Endodermal cell (in vitro differentiated cells): ENCODE measurements around the gene N4BP2L2. TPM values are rescaled to one million over a fixed set of nuclear protein-coding genes. Genes with fewer than 3 reads are reported as not detected.

Source experiments
- DNase-seq: peaks from one replicate; pipeline ENCODE4 v3.0.0-alpha.2; 2017
- H3K27ac ChIP-seq: 2 replicates; pipeline ENCODE4 v1.5.1; 2013; ENCODE audit warnings: mild to moderate bottlenecking, low read depth, low read length, moderate library complexity
- H3K27me3 ChIP-seq: 2 replicates; pipeline ENCODE4 v1.6.1; 2013; ENCODE audit warnings: mild to moderate bottlenecking, low read length, moderate library complexity; ENCODE audit not compliant: insufficient read depth, control insufficient read depth, poor library complexity, severe bottlenecking
- H3K36me3 ChIP-seq: 2 replicates; pipeline ENCODE4 v1.7.0; 2013; ENCODE audit warnings: mild to moderate bottlenecking, low read length, moderate library complexity; ENCODE audit not compliant: control insufficient read depth, insufficient read depth
- H3K4me1 ChIP-seq: one replicate; pipeline ENCODE4 v1.7.0; 2013; ENCODE audit warnings: low read length; ENCODE audit not compliant: control insufficient read depth, insufficient read depth
- H3K4me3 ChIP-seq: 2 replicates; pipeline ENCODE4 v1.5.1; 2013; ENCODE audit warnings: mild to moderate bottlenecking, low read length, moderate library complexity
- H3K9ac ChIP-seq: 2 replicates; pipeline ENCODE4 v1.6.1; 2013; ENCODE audit warnings: mild to moderate bottlenecking, low read length, moderate library complexity; ENCODE audit not compliant: poor library complexity, severe bottlenecking; ENCODE audit errors: extremely low read depth
- H3K9me3 ChIP-seq: 2 replicates; pipeline ENCODE4 v1.6.1; 2013; ENCODE audit warnings: mild to moderate bottlenecking, low read length, moderate library complexity; ENCODE audit not compliant: control insufficient read depth
- H3K27ac Mint-ChIP-seq: 2 replicates; pipeline ENCODE4 v1.8.0; 2020; ENCODE audit warnings: mixed read lengths
- H3K27me3 Mint-ChIP-seq: 2 replicates; pipeline ENCODE4 v1.8.0; 2021; ENCODE audit warnings: mild to moderate bottlenecking, mixed read lengths; ENCODE audit not compliant: insufficient read depth
- H3K36me3 Mint-ChIP-seq: 2 replicates; pipeline ENCODE4 v1.8.0; 2020; ENCODE audit warnings: low read depth, mixed read lengths
- H3K4me1 Mint-ChIP-seq: 2 replicates; pipeline ENCODE4 v1.8.0; 2020; ENCODE audit warnings: mixed read lengths
- H3K4me3 Mint-ChIP-seq: 2 replicates; pipeline ENCODE4 v1.8.0; 2020; ENCODE audit warnings: mild to moderate bottlenecking, moderate library complexity, mixed read lengths
- H3K9me3 Mint-ChIP-seq: 2 replicates; pipeline ENCODE4 v1.8.0; 2020; ENCODE audit warnings: mild to moderate bottlenecking, mixed read lengths
- CTCF ChIP-seq: fragments of 200-600 bp; sonication (generic); conservative IDR thresholded peaks from 2 replicates; pipeline ENCODE4 v1.5.0; 2021; ENCODE audit warnings: antibody characterized with exemption, mild to moderate bottlenecking
- WGBS, 2 experiments: methylation state at CpG; one replicate each; pipeline versions ENCODE4 v1.1.5 to v1.1.7; 2013; ENCODE audit warnings: missing lambda C conversion rate in 2 of 2, mixed read lengths in 1 of 2; ENCODE audit not compliant: insufficient coverage in 1 of 2, insufficient read length in 1 of 2; 5-methylcytosine and 5-hydroxymethylcytosine counted together
- total RNA-seq, 2 donors: library from RNA; stranded (reverse); fragmentation: NEBNext Ultra II Directional in 1 of 2; extraction: Animal tissue kit (Norgen Biotek cat#: 25700) in 1 of 2; gene quantifications; 2 replicates in 1 of 2; 3 replicates in 1 of 2; pipeline ENCODE4 v1.2.1, GENCODE V29; 2021

The N4BP2L2 gene
- total RNA-seq, 2 donors from 2014 or later, result 70.4 to 92.8 TPM

- 80 to 96% methylated on average over 1 of the region's 1 CpG for WGBS, 2 experiments
- TF ChIP-seq CTCF, result no peak
- H3K27ac Mint-ChIP-seq, result no peak overlapping the region
- Histone ChIP-seq H3K36me3 (no peaks in the 10 kb centered on the region), H3K4me1 (no peaks in the 10 kb centered on the region), H3K27ac (no peak overlapping the region), H3K9ac (no peak overlapping the region), H3K4me3 (no peak overlapping the region), H3K9me3 (no peaks in the 10 kb centered on the region), H3K27me3 (no peaks in the 10 kb centered on the region)
- no peak for DNase-seq
- H3K4me1 Mint-ChIP-seq, result peaks cover 6% of the 10 kb centered on the region
- H3K4me3 Mint-ChIP-seq, result no peak overlapping the region
- no peaks in the 10 kb centered on the region for H3K27me3 Mint-ChIP-seq
- H3K36me3 Mint-ChIP-seq, result peaks cover 7% of the 10 kb centered on the region
- H3K9me3 Mint-ChIP-seq, result no peaks in the 10 kb centered on the region
Observed at GRCh38 chr13:32497589-32497988, 41.0 kb downstream of the N4BP2L2 start.

GRCh38 chr13:32496599-32497160 lies 41.9 kb downstream of the N4BP2L2 start:
- Histone ChIP-seq H3K9ac (no peak overlapping the region), H3K27ac (no peak overlapping the region), H3K4me3 (no peak overlapping the region), H3K36me3 (no peaks in the 10 kb centered on the region), H3K9me3 (no peaks in the 10 kb centered on the region), H3K4me1 (no peaks in the 10 kb centered on the region), H3K27me3 (no peaks in the 10 kb centered on the region)
- H3K4me3 Mint-ChIP-seq, result no peak overlapping the region
- H3K36me3 Mint-ChIP-seq, result peaks cover 2% of the 10 kb centered on the region
- H3K27me3 Mint-ChIP-seq, result no peaks in the 10 kb centered on the region
- WGBS, 2 experiments, result 89 to 100% methylated on average over 1 of the region's 1 CpG
- TF ChIP-seq CTCF, result no peak
- H3K4me1 Mint-ChIP-seq, result peaks cover 6% of the 10 kb centered on the region
- no peak for DNase-seq
- H3K9me3 Mint-ChIP-seq, result no peaks in the 10 kb centered on the region
- no peak overlapping the region for H3K27ac Mint-ChIP-seq

- peaks cover 6% of the 10 kb centered on the region for H3K4me1 Mint-ChIP-seq
- no peaks in the 10 kb centered on the region for H3K36me3 Mint-ChIP-seq
- no peak for DNase-seq
Observed at GRCh38 chr13:32495841-32496240, 42.8 kb downstream of the N4BP2L2 start.

More at GRCh38 chr13:32495841-32496240, 42.8 kb downstream of the N4BP2L2 start:
- Histone ChIP-seq H3K4me1 (no peaks in the 10 kb centered on the region), H3K4me3 (no peak overlapping the region), H3K27ac (no peak overlapping the region), H3K27me3 (no peaks in the 10 kb centered on the region), H3K9me3 (no peaks in the 10 kb centered on the region), H3K9ac (no peak overlapping the region), H3K36me3 (no peaks in the 10 kb centered on the region)
- no peak for TF ChIP-seq CTCF
- Mint-ChIP-seq H3K9me3 (no peaks in the 10 kb centered on the region), H3K27ac (no peak overlapping the region), H3K27me3 (no peaks in the 10 kb centered on the region), H3K4me3 (no peak overlapping the region)
- 90 to 98% methylated on average over 2 to 4 of the region's 4 CpGs for WGBS, 2 experiments
